Suppressor macrophage treated with lipopolysaccharide for 1 hour (primary cell): ENCODE measurements around the gene IL17RE.
"Not testable (repeated sequence)": the region's sequence is repeated elsewhere in the genome, so short reads cannot be mapped to it uniquely, and the experiment has no call there.

ENCODE experiments used
- DNase-seq, 3 donors: peaks; one replicate each; pipeline ENCODE4 v3.0.0-alpha.2; 2020 to 2022

IL17RE gene

DNA sequence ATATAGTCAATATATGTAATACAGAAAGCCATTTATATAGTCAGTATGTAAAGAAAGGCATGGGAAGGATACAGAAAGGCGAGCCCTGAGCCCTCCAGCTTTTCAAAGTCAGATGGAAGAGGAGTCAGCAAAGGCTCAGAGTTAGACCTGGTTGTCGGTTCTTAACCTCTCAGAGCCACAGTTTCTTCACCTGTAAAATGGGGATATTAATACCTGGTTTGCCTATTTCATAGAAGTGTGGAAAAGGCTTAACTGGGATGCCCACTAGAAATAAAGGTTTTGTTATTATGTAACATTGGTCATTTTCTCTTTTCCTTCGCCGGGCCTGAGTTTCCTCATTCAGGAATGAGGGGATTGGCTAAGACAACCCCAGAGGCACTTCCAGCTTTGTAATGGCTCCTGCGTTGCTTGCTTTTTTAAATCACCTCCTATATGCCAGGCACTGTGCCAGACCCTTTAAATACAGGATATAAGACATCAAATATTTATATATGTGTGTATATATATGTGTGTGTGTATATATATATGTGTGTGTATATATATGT lies 33.4 kb downstream of the IL17RE start:
- peak; percentile 62 to 69 (median 68) for DNase-seq

DNA sequence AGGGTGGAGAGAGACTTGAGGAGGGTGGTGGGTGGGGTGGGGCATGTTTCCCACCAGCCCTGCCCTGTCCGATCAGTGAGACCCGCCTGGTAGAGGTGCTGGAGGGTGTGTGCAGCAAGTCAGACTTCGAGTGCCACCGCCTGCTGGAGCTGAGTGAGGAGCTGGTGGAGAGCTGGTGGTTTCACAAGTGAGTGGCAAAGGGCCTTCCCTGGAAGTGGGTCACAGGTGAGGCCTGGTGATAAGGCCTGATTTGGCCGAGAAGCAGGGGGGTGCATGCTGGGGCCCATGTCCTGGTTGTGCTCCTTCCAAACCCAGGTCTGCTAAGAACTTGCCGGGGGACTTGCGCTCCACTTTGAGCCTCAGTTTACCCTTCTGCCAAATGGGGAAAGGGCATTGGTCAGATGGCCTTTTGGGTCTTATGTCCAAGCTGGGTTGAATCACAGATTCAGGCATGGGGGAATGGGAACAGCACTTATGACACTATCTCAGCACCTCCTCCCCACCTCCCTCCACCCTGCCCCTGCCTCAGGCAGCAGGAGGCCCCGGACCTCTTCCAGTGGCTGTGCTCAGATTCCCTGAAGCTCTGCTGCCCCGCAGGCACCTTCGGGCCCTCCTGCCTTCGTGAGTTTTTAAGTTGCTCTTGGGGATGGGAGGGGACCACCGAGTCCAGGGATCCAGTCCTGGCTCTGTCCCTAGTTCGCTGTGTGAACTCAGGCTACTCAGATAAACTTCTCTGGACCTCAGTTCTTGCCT lies 35.0 kb downstream of the IL17RE start:
- DNase-seq = no peak

DNA sequence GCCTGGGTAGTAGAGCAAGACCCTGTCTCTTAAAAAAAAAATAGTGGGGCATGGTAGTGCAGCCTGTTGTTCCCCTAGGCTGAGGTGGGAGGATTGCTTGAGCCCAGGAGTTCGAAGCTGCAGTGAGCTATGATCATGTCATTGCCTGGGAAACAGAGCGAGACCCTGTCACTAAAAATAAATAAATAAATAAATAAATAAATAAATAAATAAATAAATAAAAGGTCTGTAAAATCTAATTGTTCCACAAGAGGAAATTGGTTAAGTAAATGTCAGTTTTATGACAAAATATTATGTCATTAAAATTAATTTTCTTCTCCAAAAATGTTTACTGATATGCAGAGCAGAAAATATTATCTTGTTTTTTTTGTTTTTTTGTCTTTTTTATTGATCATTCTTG lies 36.3 kb downstream of the IL17RE start:
- DNase-seq = no peak

DNA sequence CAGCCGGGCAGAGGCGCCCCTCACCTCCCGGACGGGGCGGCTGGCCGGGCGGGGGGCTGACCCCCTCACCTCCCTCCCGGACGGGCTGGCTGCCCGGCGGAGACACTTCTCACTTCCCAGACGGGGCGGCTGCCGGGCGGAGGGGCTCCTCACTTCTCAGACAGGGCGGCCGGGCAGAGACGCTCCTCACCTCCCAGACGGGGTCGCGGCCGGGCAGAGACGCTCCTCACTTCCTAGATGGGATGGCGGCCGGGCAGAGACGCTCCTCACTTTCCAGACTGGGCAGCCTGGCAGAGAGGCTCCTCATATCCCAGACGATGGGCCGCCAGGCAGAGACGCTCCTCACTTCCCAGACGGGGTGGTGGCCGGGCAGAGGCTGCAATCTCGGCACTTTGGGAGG lies 37.3 kb downstream of the IL17RE start:
- not testable (repeated sequence) for DNase-seq

DNA sequence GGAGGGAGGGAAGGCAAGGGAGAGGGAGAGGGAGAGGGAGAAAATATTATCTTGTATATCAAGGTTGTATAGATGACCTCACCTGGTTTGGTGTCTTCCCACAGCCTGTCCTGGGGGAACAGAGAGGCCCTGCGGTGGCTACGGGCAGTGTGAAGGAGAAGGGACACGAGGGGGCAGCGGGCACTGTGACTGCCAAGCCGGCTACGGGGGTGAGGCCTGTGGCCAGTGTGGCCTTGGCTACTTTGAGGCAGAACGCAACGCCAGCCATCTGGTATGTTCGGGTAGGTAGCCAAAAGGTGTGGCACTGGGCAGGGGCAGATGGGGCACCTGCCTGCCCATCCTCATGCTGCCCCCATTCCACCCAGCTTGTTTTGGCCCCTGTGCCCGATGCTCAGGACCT lies 38.1 kb downstream of the IL17RE start:
- no peak for DNase-seq

DNA sequence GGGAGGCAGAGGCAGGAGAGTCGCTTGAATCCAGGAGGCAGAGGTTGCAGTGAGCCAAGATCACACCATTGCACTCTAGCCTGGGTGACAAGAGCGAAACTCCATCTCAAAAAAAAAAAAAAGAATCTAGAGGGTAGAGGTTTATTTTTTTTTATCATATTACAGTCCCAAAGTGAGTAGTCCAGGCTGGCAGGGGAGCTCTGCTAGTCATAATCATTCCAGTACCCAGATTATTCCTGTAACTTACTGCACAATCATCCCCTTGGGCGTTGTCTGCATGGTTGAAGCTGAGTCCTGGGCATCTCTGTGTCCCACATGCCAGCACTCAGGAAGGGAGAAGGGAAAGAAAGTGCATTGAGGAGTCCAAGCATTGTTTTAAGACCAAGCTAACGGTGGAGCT lies 39.5 kb downstream of the IL17RE start:
- DNase-seq = no peak

DNA sequence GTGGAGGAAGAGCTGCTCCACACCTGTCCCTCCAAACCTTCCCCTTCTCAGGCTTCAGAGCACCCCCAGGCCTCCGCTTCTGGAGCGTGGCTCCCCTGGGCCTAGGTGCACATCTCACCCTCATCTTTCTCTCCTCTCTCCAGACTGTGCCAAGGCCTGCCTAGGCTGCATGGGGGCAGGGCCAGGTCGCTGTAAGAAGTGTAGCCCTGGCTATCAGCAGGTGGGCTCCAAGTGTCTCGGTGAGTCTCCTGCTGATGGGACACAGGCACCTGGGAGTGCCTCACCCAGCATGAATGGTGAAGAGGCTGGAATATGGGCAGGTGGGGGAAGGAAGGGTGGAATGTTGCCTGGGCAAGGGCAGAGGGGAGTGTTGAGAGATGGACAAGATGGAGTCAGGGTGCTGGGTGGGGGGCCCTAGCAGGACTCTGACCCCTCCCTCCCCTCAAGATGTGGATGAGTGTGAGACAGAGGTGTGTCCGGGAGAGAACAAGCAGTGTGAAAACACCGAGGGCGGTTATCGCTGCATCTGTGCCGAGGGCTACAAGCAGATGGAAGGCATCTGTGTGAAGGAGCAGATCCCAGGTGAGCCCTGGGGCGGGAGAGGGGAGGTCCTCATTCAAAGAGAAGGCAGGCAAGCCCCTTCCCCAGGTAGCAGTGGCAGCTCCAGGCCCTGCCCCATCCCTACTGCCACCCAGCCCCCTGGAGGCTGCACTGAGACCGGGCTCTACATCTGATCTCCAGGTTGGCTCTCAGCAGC lies 40.5 kb downstream of the IL17RE start:
- DNase-seq = no peak

DNA sequence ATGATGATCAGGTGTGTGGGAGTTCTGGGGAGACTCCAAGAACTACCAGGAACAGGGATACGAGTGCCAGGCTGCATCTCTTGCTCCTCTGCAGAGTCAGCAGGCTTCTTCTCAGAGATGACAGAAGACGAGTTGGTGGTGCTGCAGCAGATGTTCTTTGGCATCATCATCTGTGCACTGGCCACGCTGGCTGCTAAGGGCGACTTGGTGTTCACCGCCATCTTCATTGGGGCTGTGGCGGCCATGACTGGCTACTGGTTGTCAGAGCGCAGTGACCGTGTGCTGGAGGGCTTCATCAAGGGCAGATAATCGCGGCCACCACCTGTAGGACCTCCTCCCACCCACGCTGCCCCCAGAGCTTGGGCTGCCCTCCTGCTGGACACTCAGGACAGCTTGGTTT lies 41.6 kb downstream of the IL17RE start:
- no peak for DNase-seq

DNA sequence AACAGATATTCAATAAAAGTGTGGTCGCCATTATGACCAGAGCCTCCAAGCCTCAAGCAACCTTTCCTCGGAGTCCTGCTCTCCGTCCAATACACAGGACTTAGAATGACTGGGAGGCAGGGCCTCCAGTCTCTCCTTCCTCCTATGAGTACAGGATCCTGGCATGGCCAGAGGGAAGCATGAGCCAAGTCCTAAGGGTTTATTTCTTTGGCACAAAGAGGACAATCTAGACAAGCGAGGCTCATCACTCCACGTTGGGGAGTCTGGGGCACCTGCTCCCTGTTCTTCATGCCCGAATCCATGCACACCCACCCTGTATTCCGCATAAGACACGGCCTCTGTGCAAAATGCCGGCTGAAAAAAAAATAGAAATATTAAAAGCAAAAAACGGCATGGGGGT lies 42.7 kb downstream of the IL17RE start:
- DNase-seq = no peak

DNA sequence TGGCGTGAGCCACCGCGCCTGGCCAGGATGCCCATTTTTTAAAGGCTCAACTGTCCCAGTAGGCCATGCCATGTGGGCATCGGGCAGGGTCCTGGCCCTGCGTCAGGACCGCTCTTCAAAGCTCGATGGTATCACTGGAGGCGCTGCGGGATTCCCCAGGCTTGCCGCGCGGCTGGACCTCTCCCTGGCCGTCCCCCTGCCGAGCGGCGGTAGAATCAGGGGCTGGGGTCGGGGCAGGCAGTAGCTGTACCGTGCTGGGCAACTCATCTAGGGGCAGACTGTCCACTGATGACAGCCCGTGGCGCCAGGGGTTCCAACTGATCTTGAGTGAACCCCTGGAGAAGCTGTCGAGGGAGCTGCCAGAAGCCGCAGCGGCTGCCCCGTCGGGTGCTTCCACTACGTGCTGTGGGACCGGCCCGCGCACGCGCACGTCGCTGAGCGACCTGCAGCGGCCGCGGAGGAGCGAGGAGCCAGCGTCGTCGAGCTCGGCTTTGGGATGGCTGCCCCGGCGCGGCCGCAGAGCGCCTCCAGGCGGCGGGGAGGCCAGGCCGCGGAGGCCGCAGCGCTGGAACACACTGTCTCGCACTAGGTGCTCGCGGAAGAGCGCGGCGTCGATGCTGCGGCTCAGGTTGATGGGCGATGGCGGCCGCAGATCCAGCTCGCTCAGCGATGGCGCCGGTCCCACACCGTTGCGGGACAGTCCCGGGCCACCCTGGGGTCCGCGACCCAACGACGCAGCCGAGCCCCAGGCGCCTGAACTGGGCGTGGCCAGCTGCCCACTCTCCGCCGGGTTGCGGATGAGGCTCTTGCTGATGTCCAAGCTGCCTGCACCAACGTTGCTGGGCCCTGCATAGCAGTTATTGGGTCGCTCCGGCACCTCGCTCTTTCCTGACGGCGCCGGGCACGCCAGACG lies 43.7 kb downstream of the IL17RE start:
- peak; percentile 90 to 94 (median 93) for DNase-seq

DNA sequence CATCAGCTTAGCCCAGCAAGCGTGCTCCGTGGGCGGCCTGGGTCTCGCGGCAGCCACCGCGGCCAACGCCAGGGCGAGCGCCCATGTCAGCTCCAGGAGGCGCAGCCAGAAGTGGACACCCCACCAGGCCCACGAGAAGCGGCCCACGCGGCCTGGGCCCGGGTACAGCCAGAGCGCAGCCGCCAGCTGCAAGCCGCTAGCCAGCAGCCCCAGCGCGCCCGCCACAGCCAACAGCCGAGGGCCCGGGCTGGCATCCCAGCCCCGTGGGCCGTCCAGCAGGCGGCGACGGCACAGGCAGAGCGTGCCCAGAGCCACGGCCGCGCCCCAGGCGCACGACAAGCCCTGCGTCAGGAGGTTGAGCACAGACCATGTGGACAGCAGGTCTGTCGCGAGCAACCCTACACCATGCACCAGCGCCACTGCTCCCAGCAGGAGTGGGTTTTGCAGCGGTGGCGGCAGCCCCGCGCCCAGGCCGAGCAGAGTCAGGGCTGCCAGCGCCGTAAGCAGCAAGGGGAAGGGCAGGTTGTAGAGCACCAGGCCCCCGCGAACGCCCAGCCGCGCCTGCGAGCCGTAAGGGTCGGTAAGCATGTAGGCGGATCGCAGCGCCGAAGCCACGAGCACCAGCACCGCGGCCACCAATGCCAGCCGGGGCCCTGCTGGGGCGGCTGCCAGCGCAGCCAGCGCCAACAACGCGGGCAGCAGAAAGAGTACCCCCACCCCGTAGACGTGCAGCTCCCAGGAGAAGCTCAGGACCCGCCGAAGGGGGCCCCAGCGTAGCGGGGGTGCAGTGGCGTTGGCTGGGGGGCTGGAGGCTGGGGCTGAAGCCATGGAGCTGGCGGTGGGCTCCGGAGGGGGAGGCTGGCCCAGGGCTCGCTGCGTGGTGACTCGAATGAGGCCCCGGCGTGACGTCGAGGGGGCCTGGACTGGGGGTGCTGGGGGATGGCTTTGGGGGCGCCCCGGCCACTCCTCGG lies 44.7 kb downstream of the IL17RE start:
- DNase-seq = no peak

DNA sequence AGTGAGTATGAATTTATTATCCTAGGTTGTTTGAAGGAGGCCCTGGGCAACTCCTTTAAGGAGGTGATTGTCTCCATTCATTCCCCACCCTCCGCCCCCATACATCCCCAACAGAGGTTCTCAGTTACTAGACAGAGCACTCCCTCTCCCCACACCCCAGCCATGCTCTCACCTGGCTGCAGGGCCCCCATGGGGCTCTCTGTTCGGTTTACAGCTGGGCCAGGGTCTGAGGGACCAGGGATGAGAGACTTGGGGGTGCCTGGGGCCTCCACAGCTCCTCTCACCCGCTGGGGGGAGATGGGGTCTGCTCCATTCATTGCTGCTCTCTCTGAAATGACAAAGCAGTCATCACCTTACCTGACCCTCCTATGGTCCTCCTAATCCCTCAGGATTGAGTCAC lies 45.9 kb downstream of the IL17RE start:
- no peak for DNase-seq

DNA sequence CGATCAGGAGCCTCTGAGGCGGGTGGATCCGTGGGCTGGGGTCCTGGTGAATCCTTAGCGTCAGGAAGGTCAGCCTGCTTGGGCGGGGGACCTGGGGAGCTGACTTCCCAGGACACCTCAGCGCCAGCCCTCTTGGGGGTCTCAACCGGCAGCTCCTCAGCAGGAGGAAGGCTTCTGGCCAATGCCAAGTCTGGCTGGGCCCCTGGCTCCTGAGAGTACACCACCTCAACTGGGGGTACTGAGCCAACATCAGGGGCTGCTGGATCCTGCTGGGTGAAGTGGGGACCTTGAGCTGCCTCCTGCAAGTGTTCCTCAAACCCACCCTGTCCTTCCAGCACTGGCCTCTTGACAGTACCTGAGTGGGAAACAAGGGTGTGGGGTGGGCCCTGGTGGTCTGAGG lies 46.5 kb downstream of the IL17RE start:
- no peak for DNase-seq

DNA sequence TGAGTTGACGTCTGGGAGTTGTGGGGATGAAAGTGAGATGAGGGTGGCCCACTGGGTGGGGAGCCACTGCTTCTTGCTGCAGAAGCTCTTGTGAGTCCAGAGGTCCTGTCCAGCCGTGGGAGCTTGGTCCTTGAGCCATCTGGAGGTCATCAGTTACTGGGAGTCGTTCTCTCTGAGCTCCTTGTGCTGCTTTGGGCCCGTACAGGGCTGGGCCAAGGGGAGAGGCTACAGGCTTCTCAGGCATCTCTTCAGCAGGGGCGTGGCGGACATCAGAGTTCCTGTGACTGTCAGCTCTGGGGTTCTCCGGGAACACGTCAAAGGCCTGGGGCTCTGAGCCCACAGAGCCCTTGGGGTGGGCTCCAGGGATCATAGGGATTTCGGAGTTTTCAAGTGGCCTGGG lies 47.0 kb downstream of the IL17RE start:
- DNase-seq = no peak

DNA sequence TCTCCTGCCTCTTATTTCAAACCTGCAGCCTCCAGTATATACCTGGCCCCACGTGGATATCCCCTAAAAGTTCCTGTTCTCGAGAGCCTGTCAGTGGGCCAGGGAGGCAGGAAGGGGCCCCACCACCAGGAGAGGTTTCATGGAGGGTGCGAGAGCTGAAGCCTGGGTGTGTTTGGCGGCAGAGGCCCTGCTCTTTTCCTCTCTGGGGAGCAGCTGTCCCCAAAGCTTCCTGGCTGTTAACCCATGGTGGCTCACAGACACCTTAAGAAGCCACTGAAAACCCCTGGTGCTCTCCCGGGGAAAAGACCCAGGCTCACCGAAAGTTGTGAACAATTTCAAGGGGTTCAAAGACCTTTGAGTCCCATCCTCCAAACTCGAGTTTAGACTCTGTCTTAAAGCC lies 48.5 kb downstream of the IL17RE start:
- DNase-seq = no peak

DNA sequence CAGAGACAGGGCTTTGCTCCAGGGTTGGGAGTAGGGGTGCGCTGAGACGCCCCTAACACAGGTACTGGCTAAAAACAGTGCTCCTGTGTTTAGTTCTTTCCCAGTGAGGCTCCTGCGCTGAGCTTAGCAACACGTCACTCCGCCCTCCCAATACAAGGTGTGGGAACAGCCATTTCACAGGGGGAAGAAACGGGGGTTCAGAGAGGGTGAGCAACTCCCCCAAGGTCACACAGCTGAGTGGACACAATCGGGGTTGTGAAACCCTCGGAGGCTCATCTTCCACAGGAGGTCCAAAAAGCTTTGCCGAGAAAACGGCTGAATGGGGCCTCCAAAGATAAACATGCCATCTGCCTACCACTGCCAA lies 48.9 kb downstream of the IL17RE start:
- no peak for DNase-seq

DNA sequence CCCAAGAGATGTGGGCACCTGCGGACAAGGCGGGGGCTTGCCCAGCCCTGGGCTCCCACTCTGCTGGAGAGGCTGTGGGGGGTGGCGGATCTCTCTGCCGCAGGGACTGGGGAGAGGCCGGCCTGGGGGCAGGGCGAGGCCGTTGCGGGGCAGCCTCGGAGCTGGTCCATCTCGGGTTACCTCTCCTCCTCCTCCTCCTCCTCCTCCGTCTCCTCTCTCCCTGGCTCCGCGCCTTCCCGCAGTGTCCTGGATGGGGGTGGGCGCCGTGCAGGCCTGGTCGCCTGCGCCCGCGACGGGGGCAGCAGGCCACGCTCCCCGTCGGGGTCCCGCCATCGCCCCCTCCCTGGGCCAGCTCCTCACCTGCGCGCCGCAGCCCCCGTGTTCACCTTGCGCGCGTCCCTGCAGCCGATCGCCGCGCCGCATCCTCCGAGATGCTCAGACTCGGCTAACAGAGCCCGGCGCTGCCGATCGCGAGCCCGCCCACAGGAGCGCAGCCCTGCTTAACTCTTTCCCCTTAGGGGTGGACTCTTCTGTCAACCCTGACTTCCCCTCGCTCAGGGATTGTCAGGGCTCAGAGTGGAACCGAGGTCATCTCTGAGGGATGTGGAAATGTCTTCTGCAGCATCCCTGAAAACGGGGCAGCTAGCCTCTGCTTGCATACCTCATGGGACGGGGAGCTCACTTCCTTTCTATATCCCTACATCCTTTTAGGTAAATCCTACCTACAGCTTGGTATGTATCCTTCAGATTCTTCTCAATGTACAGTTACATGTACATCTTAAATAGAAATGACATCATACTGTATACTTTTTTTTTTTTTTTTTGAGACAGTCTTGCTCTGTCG lies 49.5 kb downstream of the IL17RE start, which contains the start of gene PRRT3:
Gene PRRT3 (minus strand): TSS at position 447 of the 844 bp plus-strand sequence. CDS start 2,293 bp downstream, outside the sequence.
- DNase-seq = peak; percentile 67 to 75 (median 73)

DNA sequence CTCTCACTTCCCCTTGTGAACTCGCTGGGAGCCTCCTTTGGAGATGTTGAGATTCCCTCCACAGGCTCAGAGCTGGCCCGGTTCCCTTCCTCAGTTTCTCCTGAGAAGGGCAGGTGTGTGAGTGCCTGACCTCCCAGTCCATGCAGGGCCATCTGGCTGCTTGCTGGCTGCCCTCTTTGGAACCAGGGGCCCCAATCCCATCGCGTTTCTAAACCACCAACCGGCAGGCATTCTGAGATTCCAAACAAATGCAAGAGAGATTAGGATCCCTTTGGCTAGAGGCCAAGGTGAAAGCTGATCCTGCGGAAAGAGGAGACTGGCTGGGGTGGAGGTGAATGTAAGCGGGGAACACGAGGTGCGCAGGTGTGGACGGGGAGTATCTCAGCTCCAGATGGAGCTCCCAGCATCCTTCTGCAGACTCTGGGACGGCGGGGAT lies 52.4 kb downstream of the IL17RE start:
- no peak for DNase-seq

DNA sequence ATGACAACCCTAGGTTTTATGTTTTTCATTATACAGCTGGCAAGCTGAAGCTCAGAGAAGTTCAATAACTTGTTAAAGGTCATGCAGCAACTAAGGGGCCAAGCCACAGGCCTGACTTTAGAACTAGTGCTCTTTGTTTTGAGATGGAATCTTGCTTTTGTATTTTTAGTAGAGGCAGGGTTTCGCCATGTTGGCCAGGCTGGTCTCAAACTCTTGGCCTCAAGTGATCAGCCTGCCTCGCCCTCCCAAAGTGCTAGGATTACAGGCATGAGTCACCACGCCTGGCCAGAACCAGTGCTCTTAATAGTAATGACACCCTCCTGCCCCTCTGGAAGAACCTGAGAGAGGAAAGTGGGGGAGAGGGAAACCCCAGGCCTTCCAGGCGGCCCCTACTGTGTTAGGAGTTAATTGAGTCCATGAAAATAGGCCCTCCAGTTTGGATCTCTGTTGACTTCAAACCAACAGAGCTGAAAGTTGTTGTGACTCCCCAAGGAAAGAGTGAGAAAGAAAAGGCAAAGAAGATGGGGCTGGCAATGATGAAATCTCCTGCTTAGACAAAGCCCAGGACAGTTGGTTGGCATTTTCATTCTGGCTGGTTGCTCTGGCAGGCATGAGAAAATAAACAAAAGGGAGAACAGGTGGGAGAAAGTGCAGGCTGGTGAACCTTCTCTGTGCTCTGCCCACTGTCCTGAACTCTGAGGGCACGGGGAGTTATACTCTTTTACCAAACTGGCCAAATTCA lies 53.1 kb downstream of the IL17RE start:
- DNase-seq = no peak

DNA sequence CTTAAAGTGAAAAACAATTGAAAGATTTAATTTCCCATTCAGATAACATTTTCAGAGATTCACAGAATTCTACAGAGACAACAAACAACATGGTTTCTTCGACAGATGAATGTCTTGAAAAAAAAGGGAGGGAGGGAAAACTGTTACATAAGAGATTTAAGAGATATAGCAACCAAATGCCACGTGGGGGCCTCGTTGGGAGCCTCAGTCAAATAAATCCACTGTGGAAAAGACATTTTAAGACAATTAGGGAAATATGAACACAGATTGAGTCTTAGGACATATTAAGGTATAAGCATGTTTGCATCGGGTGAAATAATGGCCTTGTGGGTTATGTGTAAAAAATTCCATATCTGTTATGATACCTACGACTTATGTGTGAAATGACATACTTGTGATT lies 54.6 kb downstream of the IL17RE start:
- peak; percentile 24 to 33 (median 27) for DNase-seq
